Fibroblast of lung (primary cell): ENCODE results near the gene URB1. TPM values are rescaled to one million over a fixed set of nuclear protein-coding genes. Genes with fewer than 3 reads are reported as not detected.
"Not testable (repeated sequence)": the region's sequence is repeated elsewhere in the genome, so short reads cannot be mapped to it uniquely, and the experiment has no call there.

Experiments used
- DNase-seq, 2 donors: peaks; one replicate each; pipeline versions ENCODE4 v3.0.0 to v3.0.0-alpha.2; 2010; ENCODE audit warnings: low read depth in 2 of 2
- H2AFZ ChIP-seq: 2 replicates; pipeline ENCODE4 v1.5.1; 2012; ENCODE audit warnings: low read length, control low read depth, inconsistent platforms
- H3K27ac ChIP-seq: 2 replicates; pipeline ENCODE4 v1.5.1; 2011; ENCODE audit warnings: low read length, control low read depth; ENCODE audit not compliant: insufficient read depth
- H3K27me3 ChIP-seq: 2 replicates; pipeline ENCODE4 v1.5.1; 2011; ENCODE audit warnings: mild to moderate bottlenecking, low read length; ENCODE audit not compliant: control insufficient read depth, insufficient read depth
- H3K36me3 ChIP-seq: 2 replicates; pipeline ENCODE4 v1.5.1; 2011; ENCODE audit warnings: low read length; ENCODE audit not compliant: control insufficient read depth, insufficient read depth
- H3K4me1 ChIP-seq: 2 replicates; pipeline ENCODE4 v1.5.1; 2011; ENCODE audit warnings: low read length; ENCODE audit not compliant: control insufficient read depth, insufficient read depth; ENCODE audit errors: extremely low read depth
- H3K4me2 ChIP-seq: 2 replicates; pipeline ENCODE4 v1.5.1; 2011; ENCODE audit warnings: low read length, control low read depth; ENCODE audit not compliant: insufficient read depth; ENCODE audit errors: extremely low read depth
- H3K4me3 ChIP-seq, 4 experiments: fragments of 200-600 bp in 1 of 4; sonication (generic) in 1 of 4; replicated peaks in 1 of 4; 2 replicates each; pipeline ENCODE4 v1.5.1; 2011 to 2016; ENCODE audit warnings: low read length in 4 of 4, low read depth in 3 of 4, mild to moderate bottlenecking in 3 of 4, control low read depth in 2 of 4, inconsistent platforms in 1 of 4, mixed read lengths in 1 of 4; ENCODE audit not compliant: insufficient read depth in 1 of 4; ENCODE audit errors: control extremely low read depth in 1 of 4
- H3K79me2 ChIP-seq: 2 replicates; pipeline ENCODE4 v1.5.1; 2012; ENCODE audit warnings: mild to moderate bottlenecking, low read length, inconsistent platforms; ENCODE audit not compliant: control insufficient read depth, insufficient read depth
- H3K9ac ChIP-seq: 2 replicates; pipeline ENCODE4 v1.5.1; 2011; ENCODE audit warnings: mild to moderate bottlenecking, low read length, control low read depth; ENCODE audit not compliant: insufficient read depth
- H3K9me3 ChIP-seq: 2 replicates; pipeline ENCODE4 v1.5.1; 2012; ENCODE audit warnings: low read depth, low read length; ENCODE audit not compliant: control insufficient read depth, insufficient read depth
- H4K20me1 ChIP-seq: 2 replicates; pipeline ENCODE4 v1.5.1; 2011; ENCODE audit warnings: low read length; ENCODE audit not compliant: control insufficient read depth, insufficient read depth; ENCODE audit errors: extremely low read depth
- EZH2 ChIP-seq: IDR thresholded peaks from 2 replicates; pipeline ENCODE4 v1.5.1; 2012; ENCODE audit warnings: low read length, control low read depth, mild to moderate bottlenecking; ENCODE audit errors: missing control alignments
- polyA plus RNA-seq, 2 donors: library from polyadenylated mRNA; depleted of rRNA in 1 of 2; stranded (reverse) in 1 of 2; unstranded in 1 of 2; fragments of >200 nt; gene quantifications; 2 replicates each; pipeline ENCODE4 v1.2.1, GENCODE V29; 2011 to 2012; ENCODE audit warnings: missing spikeins in 1 of 2
- total RNA-seq: library from RNA; depleted of rRNA; stranded (reverse); fragments of >200 nt; gene quantifications from 2 replicates; pipeline ENCODE4 v1.2.1, GENCODE V29; 2014
- TF ChIP-seq, protein P1 (sequence below), 2 donors: IDR thresholded peaks in 1 of 2; conservative IDR thresholded peaks in 1 of 2; 1 replicate in 1 of 2; 2 replicates in 1 of 2; pipeline ENCODE4 v1.5.1; 2011 to 2012; ENCODE audit warnings: low read length in 2 of 2, control low read depth in 1 of 2, inconsistent platforms in 1 of 2, low read depth in 1 of 2, mild to moderate bottlenecking in 1 of 2

Gene URB1
- total and polyA plus RNA-seq, 2 donors (not counting 1 experiment from before 2014, with no cell fraction given): 4.3 to 17.7 TPM

GRCh38 chr21:32392299-32392879, 423 bp downstream of the URB1 start:
- peak in 1 of 2 donors; percentile 16 for DNase-seq
- Histone ChIP-seq H3K27me3 (no peaks in the 10 kb centered on the region), H4K20me1 (no peaks in the 10 kb centered on the region), H3K79me2 (peaks cover 46% of the 10 kb centered on the region), H3K9ac (peak overlapping the region; percentile 76), H3K4me1 (peaks cover 5% of the 10 kb centered on the region), H3K27ac (peak overlapping the region; percentile 18), H3K9me3 (no peaks in the 10 kb centered on the region), H3K4me2 (peak overlapping the region; percentile 87), H3K4me3 (peak overlapping the region; percentile 72 to 98 (median 91)), H2AFZ (peak overlapping the region; percentile 55), H3K36me3 (peaks cover 5% of the 10 kb centered on the region)
- TF ChIP-seq, protein P1, sequence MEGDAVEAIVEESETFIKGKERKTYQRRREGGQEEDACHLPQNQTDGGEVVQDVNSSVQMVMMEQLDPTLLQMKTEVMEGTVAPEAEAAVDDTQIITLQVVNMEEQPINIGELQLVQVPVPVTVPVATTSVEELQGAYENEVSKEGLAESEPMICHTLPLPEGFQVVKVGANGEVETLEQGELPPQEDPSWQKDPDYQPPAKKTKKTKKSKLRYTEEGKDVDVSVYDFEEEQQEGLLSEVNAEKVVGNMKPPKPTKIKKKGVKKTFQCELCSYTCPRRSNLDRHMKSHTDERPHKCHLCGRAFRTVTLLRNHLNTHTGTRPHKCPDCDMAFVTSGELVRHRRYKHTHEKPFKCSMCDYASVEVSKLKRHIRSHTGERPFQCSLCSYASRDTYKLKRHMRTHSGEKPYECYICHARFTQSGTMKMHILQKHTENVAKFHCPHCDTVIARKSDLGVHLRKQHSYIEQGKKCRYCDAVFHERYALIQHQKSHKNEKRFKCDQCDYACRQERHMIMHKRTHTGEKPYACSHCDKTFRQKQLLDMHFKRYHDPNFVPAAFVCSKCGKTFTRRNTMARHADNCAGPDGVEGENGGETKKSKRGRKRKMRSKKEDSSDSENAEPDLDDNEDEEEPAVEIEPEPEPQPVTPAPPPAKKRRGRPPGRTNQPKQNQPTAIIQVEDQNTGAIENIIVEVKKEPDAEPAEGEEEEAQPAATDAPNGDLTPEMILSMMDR (conservative IDR thresholded peaks at IDR 0.05 in 1 of 2, IDR thresholded peaks at IDR 0.05 in 1 of 2; ENCODE audit: low read depth in 1 of 2, low read length in 2 of 2): no peak
- TF ChIP-seq EZH2: no peak

DNA sequence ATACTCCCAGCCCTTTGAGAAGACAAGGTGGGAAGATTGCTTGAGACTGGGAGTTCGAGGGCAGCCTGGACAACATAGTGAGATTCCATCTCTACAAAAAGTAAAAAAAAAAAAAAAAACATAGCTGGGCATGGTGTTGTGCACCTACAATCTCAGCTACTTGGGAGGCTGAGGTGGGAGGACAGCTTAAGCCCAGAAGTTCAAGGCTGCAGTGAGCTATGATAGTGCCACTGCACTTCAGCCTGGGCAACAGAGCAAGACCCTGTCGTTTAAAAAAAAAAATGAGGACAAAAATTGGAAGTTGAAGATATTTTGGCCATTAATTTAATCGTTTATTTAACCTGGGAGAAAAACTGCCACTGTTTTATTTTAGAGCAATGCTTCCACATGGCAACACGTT, 1.1 kb downstream of the URB1 start:
- no peak for DNase-seq
- H3K4me3 ChIP-seq: peak overlapping the region; percentile 72 to 98 (median 91)
- H3K4me2 ChIP-seq: peak overlapping the region; percentile 87
- H3K79me2 ChIP-seq: peaks cover 53% of the 10 kb centered on the region
- H4K20me1 ChIP-seq: no peaks in the 10 kb centered on the region
- no peaks in the 10 kb centered on the region for H3K27me3 ChIP-seq
- no peak overlapping the region for H3K9ac ChIP-seq
- H2AFZ ChIP-seq: no peak overlapping the region
- peaks cover 5% of the 10 kb centered on the region for H3K4me1 ChIP-seq
- TF ChIP-seq, protein P1 (conservative IDR thresholded peaks at IDR 0.05 in 1 of 2, IDR thresholded peaks at IDR 0.05 in 1 of 2; ENCODE audit: low read depth in 1 of 2, low read length in 2 of 2): no peak
- no peak for TF ChIP-seq EZH2
- no peak overlapping the region for H3K27ac ChIP-seq
- peaks cover 5% of the 10 kb centered on the region for H3K36me3 ChIP-seq
- H3K9me3 ChIP-seq: no peaks in the 10 kb centered on the region

DNA sequence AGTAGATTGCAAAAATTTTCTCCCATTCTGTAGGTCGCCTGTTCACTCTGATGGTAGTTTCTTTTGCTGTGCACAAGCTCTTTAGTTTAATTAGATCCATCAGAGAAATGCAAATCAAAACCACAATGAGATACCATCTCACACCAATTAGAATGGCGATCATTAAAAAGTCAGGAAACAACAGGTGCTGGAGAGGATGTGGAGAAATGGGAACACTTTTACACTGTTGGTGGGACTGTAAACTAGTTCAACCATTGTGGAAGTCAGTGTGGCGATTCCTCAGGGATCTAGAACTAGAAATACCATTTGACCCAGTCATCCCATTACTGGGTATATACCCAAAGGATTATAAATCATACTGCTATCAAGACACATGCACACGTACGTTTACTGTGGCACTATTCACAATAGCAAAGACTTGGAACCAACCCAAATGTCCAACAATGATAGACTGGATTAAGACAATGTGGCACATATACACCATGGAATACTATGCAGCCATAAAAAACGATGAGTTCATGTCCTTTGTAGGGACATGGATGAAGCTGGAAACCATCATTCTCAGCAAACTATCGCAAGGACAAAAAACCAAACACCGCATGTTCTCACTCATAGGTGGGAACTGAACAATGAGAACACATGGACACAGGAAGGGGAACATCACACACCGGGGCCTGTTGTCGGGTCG, 2.1 kb downstream of the URB1 start:
- not testable (repeated sequence) for H3K4me2 ChIP-seq

More for the DNA sequence above, 2.1 kb downstream of the URB1 start:
- H3K9ac ChIP-seq, H3K27me3 ChIP-seq, H3K36me3 ChIP-seq, H3K4me1 ChIP-seq, H3K4me3 ChIP-seq, H2AFZ ChIP-seq, H3K9me3 ChIP-seq, H3K27ac ChIP-seq, H4K20me1 ChIP-seq, DNase-seq: not testable (repeated sequence)
- H3K79me2 ChIP-seq: peaks cover 61% of the 10 kb centered on the region
